ENCODE measurements around the gene DNAJC10. TPM values are rescaled to one million over a fixed set of nuclear protein-coding genes. Genes with fewer than 3 reads are reported as not detected.

DNAJC10 gene
- total and polyA plus RNA-seq, 10 of the 15 experiments (the other 5 are each of a cell fraction or from before 2014, with no cell fraction given): 9.1 to 67.9 (median 38.2) TPM

DNA sequence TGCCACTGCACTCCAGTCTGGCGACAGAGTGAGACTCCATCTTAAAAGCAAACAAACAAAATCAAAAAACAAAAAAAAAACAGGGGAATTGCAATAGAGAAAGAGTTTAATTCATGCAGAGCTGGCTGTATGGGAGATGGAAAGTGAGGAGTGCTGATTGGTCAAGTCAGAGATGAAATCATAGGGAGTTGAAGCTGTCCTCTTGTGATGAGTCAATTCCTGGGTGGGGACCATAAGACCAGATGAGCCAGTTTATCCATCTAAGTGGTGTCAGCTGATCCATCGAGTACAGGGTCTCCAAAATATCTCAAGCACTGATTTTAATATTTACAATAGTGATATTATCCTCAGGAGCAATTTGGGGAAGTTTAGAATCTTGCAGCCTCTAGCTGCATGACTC, 105.1 kb downstream of the DNAJC10 start:
- no peak for FAIRE-seq
- H3K4me1 ChIP-seq (ENCODE audit: control insufficient read depth, insufficient read depth, low read length): no peaks in the 10 kb centered on the region
- no peaks in the 10 kb centered on the region for H3K36me3 ChIP-seq (ENCODE audit: control insufficient read depth in 2 of 2, insufficient read depth in 2 of 2, low read length in 1 of 2)
- no peak for DNase-seq (ENCODE audit: low read depth, low spot score)
- no TSS peak for BruUV-seq (replicated peaks)
- no peak overlapping the region for H3K27ac ChIP-seq (ENCODE audit: control insufficient read depth, insufficient read depth)
- CTCF ChIA-PET: no interaction called here
- 18% methylated on average over 2 of the region's 2 CpGs for WGBS (ENCODE audit: insufficient coverage, insufficient replicate concordance, low lambda C conversion rate, missing lambda C conversion rate)
- RAD21 ChIA-PET (ENCODE audit: unreplicated experiment): no interaction called here
- no peak overlapping the region for H3K4me2 ChIP-seq (ENCODE audit: control insufficient read depth, insufficient read depth)
- H3K9me3 ChIP-seq (replicated peaks; ENCODE audit: control insufficient read depth, insufficient read depth, low read length): no peaks in the 10 kb centered on the region
- in situ Hi-C loops (cut with MboI) (no loop called here), intact Hi-C loops (cut with micrococcal nuclease; ENCODE audit: unreplicated experiment) (no loop called here)
- no peaks in the 10 kb centered on the region for H3K79me2 ChIP-seq (ENCODE audit: control insufficient read depth, insufficient read depth, low read length)
- H2AFZ ChIP-seq (ENCODE audit: control insufficient read depth, low read depth, low read length): no peak overlapping the region
- no peak overlapping the region for H3K4me3 ChIP-seq
- H3K9ac ChIP-seq (ENCODE audit: control insufficient read depth, insufficient read depth, low read length): no peak overlapping the region
- no peak for ATAC-seq
- POLR2A ChIA-PET: no interaction called here
- no peak for TF ChIP-seq SUZ12 (IDR thresholded peaks at IDR 0.05; ENCODE audit: unreplicated experiment)
- TF ChIP-seq GATAD2B (conservative IDR thresholded peaks at IDR 0.05; ENCODE audit: low read depth): no peak
- TF ChIP-seq GABPA (IDR thresholded peaks at IDR 0.05; ENCODE audit: low read depth): no peak
- no peak for TF ChIP-seq ZNF24 (IDR thresholded peaks at IDR 0.05)
- no peak for TF ChIP-seq ZBED1 (IDR thresholded peaks at IDR 0.05; ENCODE audit: borderline replicate concordance)
- TF ChIP-seq, protein P1, sequence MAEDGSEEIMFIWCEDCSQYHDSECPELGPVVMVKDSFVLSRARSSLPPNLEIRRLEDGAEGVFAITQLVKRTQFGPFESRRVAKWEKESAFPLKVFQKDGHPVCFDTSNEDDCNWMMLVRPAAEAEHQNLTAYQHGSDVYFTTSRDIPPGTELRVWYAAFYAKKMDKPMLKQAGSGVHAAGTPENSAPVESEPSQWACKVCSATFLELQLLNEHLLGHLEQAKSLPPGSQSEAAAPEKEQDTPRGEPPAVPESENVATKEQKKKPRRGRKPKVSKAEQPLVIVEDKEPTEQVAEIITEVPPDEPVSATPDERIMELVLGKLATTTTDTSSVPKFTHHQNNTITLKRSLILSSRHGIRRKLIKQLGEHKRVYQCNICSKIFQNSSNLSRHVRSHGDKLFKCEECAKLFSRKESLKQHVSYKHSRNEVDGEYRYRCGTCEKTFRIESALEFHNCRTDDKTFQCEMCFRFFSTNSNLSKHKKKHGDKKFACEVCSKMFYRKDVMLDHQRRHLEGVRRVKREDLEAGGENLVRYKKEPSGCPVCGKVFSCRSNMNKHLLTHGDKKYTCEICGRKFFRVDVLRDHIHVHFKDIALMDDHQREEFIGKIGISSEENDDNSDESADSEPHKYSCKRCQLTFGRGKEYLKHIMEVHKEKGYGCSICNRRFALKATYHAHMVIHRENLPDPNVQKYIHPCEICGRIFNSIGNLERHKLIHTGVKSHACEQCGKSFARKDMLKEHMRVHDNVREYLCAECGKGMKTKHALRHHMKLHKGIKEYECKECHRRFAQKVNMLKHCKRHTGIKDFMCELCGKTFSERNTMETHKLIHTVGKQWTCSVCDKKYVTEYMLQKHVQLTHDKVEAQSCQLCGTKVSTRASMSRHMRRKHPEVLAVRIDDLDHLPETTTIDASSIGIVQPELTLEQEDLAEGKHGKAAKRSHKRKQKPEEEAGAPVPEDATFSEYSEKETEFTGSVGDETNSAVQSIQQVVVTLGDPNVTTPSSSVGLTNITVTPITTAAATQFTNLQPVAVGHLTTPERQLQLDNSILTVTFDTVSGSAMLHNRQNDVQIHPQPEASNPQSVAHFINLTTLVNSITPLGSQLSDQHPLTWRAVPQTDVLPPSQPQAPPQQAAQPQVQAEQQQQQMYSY (CRISPR knock-in tag; IDR thresholded peaks at IDR 0.05): no peak
- no peak for TF ChIP-seq SMC3 (IDR thresholded peaks at IDR 0.05; ENCODE audit: borderline replicate concordance, low read length)
- TF ChIP-seq EGR1 (IDR thresholded peaks at IDR 0.05; ENCODE audit: borderline replicate concordance in 1 of 2, low read depth in 2 of 2, low read length in 2 of 2): no peak
- TF ChIP-seq, protein P2, sequence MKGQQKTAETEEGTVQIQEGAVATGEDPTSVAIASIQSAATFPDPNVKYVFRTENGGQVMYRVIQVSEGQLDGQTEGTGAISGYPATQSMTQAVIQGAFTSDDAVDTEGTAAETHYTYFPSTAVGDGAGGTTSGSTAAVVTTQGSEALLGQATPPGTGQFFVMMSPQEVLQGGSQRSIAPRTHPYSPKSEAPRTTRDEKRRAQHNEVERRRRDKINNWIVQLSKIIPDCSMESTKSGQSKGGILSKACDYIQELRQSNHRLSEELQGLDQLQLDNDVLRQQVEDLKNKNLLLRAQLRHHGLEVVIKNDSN (IDR thresholded peaks at IDR 0.05; ENCODE audit: borderline replicate concordance, extremely low read length, insufficient read depth, low read depth, low read length): no peak
- TF ChIP-seq TCF3 (IDR thresholded peaks at IDR 0.05; ENCODE audit: borderline replicate concordance, insufficient read depth, low read depth, low read length): no peak
- no peak for TF ChIP-seq JUNB (IDR thresholded peaks at IDR 0.05)
- no peak for TF ChIP-seq ZNF274 (IDR thresholded peaks at IDR 0.05; ENCODE audit: insufficient read depth, insufficient read length)
- TF ChIP-seq, protein P3, sequence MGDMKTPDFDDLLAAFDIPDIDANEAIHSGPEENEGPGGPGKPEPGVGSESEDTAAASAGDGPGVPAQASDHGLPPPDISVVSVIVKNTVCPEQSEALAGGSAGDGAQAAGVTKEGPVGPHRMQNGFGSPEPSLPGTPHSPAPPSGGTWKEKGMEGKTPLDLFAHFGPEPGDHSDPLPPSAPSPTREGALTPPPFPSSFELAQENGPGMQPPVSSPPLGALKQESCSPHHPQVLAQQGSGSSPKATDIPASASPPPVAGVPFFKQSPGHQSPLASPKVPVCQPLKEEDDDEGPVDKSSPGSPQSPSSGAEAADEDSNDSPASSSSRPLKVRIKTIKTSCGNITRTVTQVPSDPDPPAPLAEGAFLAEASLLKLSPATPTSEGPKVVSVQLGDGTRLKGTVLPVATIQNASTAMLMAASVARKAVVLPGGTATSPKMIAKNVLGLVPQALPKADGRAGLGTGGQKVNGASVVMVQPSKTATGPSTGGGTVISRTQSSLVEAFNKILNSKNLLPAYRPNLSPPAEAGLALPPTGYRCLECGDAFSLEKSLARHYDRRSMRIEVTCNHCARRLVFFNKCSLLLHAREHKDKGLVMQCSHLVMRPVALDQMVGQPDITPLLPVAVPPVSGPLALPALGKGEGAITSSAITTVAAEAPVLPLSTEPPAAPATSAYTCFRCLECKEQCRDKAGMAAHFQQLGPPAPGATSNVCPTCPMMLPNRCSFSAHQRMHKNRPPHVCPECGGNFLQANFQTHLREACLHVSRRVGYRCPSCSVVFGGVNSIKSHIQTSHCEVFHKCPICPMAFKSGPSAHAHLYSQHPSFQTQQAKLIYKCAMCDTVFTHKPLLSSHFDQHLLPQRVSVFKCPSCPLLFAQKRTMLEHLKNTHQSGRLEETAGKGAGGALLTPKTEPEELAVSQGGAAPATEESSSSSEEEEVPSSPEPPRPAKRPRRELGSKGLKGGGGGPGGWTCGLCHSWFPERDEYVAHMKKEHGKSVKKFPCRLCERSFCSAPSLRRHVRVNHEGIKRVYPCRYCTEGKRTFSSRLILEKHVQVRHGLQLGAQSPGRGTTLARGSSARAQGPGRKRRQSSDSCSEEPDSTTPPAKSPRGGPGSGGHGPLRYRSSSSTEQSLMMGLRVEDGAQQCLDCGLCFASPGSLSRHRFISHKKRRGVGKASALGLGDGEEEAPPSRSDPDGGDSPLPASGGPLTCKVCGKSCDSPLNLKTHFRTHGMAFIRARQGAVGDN (IDR thresholded peaks at IDR 0.05): no peak
- no peak for TF ChIP-seq DPF2 (IDR thresholded peaks at IDR 0.05)
- SMC1A ChIA-PET (ENCODE audit: uncharacterized antibody, unreplicated experiment): no interaction called here
- H4K20me1 ChIP-seq (ENCODE audit: control insufficient read depth, insufficient read depth): no peaks in the 10 kb centered on the region
- H3K27me3 ChIP-seq (replicated peaks in 1 of 2; ENCODE audit: control insufficient read depth in 2 of 2, insufficient read depth in 2 of 2, low read length in 1 of 2): no peaks in the 10 kb centered on the region

All from GM12878 (cell line).